DMS114 treated with DMSO at 0.1 percent for 48 hours (cell line): ENCODE results near the gene NEGR1.

Experiments used
- DNase-seq: peaks from one replicate; lab custom pipeline; 2025; ENCODE audit not compliant: unreplicated experiment; lab: John Stamatoyannopoulos, UW

The NEGR1 gene

GRCh38 chr1:71721532-71721931 lies 560.8 kb downstream of the NEGR1 start:
- DNase-seq, result no peak

GRCh38 chr1:71719330-71719729 lies 563.0 kb downstream of the NEGR1 start:
- DNase-seq, result no peak

GRCh38 chr1:71717186-71717585 lies 565.2 kb downstream of the NEGR1 start:
- no peak for DNase-seq

DNA sequence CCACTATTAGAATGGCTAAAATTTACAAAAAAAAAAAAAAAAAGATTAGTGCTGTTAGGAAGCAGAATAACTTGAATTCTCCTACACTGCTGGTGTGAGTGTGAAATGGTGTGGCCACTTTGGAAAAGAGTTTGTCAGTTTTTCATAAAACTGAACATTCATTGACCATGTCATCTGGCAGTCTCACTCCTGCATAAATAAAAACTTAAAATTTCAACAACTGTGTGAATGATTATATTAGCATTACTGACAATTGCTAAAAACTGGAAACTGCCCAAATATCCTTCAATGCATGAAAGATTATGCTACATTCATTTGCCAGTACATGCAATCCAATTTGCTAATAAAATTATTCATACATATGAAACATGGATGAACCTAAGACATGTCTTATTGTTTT lies 570.9 kb downstream of the NEGR1 start:
- no peak for DNase-seq

GRCh38 chr1:71706029-71706671 lies 576.2 kb downstream of the NEGR1 start:
- no peak for DNase-seq

DNA sequence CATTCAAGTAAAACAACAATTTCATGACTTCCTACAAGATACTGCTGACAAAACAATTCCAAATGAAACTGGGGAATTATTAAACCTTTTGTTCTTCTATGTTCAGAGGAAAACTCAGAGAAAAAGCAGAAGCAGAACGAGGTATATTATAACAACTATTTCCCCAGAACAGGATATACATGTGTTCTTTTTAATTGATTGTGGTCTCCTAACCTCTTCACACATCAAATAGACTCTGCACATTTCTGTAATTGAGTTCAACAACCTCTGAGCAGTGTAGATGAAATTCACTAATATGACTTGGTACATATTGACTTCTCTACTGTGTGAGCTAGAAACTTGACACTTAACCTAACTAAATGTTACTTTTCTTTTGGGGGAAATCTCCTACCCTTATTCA lies 584.2 kb downstream of the NEGR1 start:
- no peak for DNase-seq

GRCh38 chr1:71695821-71696220 lies 586.5 kb downstream of the NEGR1 start:
- DNase-seq, result no peak

- no peak for DNase-seq
These were observed 587.3 kb downstream of the NEGR1 start for GRCh38 chr1:71695084-71695483.

DNA sequence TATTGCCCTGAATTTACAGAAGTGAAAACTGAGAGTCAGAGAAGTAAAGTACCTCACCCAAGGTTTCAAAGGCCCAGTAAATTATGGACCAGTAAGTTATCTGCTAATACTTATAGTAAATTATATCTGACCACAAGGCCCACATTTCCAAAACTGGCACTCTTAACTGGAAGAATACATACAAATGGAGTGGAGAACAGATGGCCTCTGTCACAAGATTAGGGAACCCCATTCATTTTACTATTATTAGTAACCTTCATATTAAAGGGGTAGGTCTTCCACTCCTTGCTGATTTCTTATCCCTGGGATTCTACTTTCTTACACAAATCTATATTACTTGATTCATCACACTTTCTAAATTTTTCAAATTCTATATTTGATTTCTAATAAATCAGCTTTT lies 588.8 kb downstream of the NEGR1 start:
- no peak for DNase-seq

- no peak for DNase-seq
These were observed 592.7 kb downstream of the NEGR1 start for GRCh38 chr1:71689635-71690034.

DNA sequence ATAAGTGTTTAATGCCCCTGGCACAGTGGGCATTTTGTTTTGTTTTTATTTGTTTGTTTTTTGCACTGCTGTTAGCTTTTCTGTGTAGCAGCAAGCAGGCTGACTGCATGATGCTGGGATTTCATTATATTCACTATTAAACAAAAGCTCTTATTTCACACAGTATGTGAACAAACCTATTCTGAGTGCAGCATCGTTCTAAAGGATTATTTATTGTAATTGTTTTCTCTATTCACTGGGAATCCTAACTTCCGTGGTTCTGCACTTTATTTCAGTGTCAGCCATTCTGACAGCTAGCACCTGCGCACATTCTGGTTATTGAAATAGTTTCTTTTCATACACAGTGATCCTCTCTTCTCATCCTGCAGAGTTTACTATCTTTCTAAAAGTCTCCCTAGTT lies 595.0 kb downstream of the NEGR1 start:
- DNase-seq, result no peak

DNA sequence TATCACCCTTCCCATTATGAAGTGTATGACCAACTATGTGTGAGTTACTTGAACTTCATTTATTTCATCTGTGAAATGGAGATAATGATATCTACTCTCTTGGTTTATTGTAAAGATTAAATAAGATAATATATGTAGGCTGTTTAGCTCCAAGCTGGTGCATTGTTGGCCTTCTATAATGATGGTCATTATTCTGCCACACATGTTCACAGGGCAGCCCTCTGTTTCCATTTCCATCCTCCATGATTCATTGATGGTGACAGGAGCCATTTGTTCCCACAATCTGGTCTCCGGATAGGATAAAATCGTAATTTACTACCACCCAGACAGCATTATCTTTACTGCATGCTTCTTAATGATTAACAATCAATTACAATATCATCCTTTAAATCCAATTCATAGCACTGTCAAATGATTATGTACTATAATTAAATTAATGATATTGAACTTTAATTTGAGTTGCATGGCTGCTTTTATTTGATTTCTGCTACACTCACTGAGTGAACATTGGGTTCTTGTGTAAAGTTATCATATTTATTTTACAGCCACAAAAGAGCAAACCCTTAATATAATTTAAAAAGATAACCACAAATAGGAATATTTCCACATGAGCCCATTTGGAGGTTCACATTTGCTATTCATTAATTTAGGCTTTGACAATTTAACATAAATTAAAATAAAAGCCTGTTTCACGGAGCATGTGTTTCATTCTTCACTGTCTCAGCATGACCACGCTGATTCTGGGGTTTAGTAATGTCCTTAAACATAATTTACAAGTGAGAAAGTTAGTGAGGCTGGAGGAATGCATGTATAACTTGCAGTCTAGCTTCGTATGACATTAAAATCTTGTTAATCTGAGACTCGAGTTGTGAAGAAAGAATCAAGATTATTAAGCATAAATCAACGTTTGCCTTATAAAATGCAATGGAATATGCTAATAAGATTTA lies 605.1 kb downstream of the NEGR1 start:
- DNase-seq, result no peak

- DNase-seq, result no peak
These were observed 614.3 kb downstream of the NEGR1 start for GRCh38 chr1:71668065-71668464.

- DNase-seq, result no peak
These were observed 615.1 kb downstream of the NEGR1 start for GRCh38 chr1:71667216-71667615.

GRCh38 chr1:71666609-71667008 lies 615.7 kb downstream of the NEGR1 start:
- DNase-seq, result no peak

DNA sequence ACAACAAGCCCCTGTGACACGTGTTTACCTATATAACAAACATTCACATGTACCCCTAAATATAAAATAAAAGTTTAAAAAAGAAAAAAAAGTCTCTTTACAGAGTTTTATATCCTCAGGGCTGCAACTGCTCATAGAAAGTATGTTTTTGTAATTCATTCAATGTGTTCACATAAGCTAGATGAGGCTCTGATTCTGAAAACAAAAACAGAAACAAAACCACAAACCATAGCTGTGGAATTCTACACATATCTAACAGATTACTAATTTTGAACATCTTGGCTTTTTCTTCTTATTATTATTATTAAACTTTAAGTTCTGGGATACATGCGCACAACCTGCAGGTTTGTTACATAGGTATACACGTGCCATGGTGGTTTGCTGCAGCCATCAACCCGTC lies 621.9 kb downstream of the NEGR1 start:
- DNase-seq, result no peak

- no peak for DNase-seq
These were observed 624.3 kb downstream of the NEGR1 start for GRCh38 chr1:71657891-71658679.

DNA sequence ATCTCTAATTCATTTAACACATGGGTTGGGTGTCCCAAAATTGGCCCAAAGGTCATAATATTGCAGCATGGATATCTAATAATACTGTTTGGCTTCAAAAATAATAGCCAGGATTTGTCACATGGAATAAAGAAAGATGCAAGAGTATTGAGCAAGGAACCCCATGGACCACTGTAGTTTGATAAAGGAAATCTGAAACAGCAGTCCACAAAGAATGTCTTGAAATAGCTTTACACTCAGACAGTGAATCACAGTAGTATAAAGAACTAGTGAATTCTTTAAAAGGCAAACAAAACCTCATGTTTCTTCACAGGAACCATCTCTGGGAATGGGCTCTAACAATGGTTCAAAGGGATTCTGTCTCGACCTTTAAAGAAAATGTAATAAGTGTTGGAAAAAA lies 625.4 kb downstream of the NEGR1 start:
- DNase-seq, result no peak

DNA sequence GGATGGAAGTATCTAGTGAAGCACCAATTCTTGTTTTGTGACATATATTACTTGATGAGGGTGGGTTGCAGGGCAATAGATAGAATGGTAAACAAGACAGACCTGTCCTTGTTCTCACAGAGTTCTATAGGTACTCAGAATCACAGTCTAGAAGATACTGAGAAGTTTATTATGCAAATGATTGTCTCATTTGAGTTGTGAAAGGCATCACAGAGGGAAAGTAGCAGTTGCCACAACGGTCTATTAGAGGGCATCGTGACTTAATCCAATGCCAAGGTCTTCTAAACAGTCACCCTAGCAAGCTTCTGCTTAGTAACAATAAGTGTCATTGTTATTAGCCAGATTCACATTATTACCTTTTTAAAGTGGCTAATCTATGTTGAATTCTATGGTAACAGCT lies 626.7 kb downstream of the NEGR1 start:
- DNase-seq, result no peak

- no peak for DNase-seq
These were observed 628.4 kb downstream of the NEGR1 start for GRCh38 chr1:71653952-71654351.

DNA sequence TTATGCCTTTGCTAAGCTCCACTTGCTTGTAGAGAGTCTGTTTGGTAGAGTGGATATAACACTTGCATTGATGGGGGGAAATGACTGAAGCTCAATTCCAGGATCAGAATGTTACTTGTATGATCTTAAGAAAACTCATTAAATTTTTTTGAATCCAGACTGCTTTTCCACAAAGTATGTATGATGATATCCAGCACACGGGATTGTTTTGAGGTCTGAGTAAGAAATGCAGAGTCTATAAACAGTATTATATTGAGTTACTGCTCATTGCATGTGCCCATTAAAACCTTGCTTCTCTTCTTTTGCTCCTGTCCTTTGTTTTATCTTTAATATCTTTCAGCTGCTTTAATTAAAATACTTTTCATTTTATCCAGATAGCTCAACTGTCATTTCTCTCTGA lies 631.1 kb downstream of the NEGR1 start:
- no peak for DNase-seq

DNA sequence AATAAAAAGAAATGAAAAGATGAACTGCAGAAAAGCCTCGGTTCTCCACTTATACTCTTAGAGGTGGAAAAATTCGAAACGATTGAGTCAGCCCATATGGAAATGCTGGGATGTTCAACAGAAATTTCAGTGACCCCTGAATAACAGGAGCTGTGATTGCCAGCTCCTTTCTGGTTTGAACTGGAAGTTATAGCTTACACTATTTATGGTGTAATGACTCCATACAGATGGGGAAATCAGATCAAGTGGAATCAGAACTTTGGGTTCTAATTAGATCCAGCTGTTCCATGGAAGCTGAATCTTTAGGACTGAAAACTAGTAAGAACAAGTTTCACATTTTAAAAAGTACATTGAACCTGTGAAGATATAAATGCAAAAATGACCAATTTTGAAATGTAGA lies 632.2 kb downstream of the NEGR1 start:
- DNase-seq, result no peak
